ENCODE measurements around the gene CATSPER3.

Gene CATSPER3

DNA sequence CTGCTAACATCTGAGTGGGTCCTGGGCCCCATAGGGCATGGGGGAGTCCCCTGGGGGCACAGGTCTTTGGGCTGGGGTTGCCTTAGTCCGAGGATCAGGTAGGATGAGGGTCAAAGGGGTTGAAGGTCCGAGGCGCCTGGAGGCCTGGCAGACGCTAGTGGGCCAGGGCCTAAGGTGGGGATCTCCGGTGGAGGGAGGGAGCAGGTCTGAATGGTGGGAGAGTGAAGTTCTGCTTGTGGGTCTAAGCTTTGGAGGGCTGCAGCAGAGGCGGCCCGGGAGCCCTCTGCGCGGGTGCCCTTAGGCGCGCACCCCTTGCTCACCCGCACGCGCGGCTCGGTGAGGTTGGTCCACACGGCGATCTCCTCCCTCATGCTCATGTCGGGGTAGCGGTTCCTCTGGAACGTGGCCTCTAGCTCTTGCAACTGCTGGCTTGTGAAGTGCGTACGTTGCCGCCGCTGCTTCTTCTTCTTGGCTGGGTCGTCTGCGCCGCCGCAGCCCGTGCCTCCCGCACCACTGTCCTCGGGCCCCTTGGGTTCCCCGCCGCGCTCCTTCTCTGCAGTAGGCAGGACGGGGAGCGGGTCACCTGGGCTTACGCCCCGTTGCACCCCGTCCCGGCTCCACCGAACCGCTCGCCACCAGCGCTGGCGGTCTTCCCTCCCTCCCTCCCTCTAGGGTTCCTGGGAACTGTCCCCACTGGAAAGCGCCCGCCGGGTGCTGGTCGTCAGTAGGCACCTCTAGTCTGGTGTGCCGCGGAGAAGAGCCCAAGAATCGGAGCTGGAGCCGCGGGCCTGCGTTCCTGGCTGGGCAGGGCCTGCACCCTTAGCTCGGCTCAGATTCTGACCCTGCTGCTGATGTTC lies 63.5 kb downstream of the CATSPER3 start:
- DNase-seq: no peak

DNA sequence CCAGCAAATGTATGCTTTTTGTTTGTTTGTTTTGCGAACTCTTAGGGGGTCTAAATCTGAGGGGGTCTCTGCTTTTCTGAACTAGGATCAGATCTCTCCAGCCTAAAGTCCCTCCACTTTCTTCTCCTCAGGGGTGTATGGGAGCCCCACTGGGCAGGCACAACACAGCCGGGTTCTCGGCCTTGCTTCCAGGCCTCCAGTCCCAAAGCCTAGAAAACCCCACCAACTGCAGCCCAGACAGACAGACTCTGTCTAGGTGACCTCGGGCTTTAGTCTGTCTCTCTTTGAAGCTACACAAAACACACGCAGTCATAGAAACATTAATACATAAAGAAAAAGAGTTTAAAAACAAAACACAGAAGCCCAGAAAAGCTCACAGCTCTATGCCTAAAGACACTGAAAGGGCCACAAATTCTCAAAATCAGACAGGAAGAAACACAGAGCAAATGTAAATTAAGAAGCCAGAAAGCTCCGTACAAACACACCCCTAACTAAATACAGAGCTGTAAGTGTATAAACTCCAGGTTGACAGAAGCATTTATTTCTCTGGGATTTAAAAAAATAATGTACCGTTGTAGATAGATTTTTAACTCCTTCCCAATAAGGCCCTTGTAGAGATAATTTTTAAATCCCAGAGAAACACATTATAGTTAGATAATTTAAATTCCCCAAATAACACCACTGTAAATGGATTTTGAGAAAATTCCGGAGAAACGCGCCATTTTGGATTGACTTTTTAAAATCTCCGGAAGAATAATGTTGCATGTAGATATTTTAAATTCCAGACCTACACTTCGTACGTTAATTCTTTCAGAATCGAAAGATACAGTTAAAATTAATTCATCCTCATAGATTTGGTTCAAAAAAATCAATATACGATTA lies 64.3 kb downstream of the CATSPER3 start:
- DNase-seq: no peak

DNA sequence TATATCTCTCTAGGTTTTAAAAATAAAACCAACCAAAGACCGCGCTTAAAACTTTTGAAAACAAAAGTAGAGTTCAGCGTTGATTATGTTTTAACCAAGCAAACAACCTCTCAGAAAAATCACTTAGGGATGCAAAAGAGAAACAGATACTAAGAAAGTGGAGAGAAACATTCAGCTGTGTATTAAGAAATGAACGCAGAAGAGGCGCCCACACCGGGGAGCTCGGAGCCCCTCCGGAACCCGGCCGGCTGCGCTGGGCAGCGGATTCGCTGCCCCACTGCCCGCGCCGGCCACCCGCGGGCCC lies 64.9 kb downstream of the CATSPER3 start:
- no peak for DNase-seq

DNA sequence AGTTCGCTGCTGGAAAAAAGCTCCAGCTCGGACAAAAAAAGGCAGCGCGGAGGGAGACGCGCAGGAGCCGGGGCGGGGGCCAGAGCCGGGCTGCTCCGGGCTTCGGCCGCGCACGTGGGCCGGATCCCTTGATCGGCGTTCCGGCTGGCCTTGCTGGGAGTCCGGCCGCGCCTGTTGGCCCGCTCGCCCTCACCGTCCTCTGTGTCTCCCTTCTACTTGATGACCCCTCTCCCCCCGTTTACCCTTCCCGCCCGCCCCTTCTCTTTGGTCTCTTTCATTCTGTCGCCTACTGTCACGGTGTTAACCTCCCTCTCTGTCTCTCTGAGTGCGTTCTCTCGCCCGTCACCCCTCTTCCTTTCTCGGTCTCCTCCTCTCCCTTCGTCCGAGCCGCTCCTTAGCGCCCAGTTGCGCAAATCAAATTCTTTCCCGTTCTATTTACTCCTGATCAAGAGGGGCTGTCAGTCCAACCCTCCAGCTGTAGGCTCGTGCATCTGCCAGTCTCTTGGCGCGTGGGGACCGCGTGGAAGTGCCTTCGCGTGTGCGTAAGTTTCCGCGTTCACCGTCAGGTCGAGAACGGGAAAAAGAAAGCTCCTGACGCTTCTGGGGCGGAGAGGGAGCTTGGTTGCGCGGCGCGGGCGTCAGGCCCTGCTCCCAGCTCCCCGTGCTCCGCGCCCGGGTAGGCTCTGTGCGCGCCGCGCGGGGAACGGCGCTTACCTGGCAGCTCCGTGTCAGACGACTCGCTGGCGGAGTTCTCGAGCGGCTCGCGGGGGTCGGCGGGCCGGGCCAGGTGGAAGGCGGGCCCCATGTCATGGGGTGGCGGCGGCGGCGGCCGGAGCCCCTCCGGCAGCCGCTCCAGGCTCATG lies 65.5 kb downstream of the CATSPER3 start:
- no peak for DNase-seq

DNA sequence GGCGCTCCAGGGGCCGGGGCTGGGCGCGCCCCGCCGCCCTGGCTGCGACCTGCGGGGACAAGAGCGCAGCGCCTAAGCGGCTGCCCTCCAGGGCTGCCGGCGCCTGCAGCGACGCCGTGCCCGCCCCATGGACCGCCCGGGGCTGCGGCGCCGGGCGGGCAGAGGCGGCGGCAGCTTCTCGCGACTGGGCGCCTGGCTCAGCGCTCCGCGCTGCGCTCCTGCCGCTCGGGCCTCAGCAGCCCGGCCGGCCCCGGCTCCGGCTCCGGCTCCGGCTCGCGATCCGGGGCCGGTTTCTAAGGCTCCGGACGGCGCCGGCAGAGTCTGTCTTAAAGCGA lies 66.2 kb downstream of the CATSPER3 start, which contains the start of gene PITX1:
PITX1 (minus strand) TSS at position 328 of the 335 bp plus-strand sequence. CDS start 347 bp downstream, outside the sequence.
- DNase-seq: no peak

DNA sequence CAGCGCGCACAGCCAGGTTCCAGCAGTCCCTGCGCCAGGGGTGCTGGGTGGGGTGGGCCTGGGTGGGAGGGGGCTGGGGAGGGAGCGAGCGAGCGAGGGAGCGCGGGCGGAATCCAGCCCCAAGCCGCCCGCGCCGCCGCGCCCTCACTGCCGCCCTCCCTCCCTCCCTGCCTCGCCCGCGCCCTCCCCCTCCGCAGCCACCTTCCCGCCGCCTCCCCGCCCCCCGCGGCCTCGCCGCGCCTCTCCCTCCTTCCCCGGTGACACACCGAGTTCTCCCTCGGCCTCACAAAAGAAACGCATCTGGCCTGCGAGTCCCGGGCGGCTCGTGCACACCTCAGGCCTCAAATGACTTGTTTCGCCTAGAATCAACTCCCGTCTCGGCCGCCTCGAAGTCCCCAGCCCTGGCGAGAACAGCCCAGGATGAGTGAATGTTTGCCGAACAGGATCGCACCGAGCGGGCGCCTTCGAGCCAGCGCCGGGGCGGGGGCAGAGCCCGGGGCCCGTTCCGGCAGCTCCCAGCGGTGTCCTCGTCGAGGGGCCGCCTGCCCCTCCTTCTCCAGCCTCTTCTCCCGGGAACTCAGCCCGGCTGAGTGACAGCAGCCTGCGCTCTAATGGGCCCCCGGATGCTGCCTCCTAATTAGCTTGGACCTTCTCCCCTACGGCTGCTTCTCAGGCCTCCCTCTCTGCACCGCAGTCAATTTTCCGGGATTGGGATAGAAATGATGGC lies 66.7 kb downstream of the CATSPER3 start:
- DNase-seq: peak; percentile 26

DNA sequence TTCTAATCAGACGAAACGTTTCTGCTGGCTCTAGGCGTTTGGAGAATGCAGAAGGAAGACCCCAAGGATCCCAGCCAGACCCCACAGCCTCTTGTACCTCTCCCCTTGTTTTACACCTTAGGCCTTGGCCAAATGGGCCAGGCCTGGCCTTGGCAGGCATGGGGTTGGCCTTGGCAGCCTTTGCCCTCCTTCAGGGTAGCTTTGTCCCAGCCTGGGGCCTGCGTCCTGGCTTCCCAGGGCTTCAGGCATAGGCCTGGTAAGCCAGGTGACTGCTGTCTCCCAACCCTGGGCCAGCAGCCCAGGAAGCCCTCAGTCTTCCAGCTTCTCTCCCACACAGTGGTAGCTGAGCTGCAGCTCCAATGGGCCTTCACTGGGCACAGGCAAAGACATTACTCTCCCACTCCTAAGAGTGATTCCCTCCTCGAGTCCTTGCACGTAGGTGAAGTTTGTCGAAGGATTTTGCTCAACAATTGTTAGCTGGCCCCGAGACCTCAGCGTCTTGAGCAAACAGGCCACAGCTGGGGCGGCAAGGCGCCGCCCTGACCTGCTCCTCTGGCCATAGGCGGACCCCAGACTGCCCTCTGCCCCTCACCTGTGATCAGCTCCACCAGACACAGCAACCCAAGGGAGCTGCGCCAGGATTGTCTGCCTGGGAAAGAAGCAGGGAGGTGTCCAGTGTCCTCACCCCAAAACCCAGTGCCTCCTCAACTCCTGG lies 67.4 kb downstream of the CATSPER3 start:
- DNase-seq: no peak

DNA sequence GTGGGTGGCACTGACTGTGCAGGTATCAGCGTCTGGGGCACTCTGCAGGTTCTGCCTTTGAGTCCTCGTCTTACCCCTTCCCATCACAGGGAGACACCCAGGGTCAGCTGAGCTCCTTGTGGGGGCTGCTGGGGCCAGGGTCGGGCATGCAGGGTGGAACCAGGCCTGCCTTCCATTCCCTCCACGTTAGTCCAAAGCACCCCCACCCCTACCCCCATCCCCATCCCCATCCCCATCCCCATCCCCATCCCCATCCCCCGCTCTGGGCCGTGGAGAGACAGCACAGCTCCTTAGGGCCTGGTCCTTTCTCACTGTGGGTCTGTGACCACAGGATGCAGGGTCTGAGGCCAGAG lies 67.9 kb downstream of the CATSPER3 start:
- no peak for DNase-seq

DNA sequence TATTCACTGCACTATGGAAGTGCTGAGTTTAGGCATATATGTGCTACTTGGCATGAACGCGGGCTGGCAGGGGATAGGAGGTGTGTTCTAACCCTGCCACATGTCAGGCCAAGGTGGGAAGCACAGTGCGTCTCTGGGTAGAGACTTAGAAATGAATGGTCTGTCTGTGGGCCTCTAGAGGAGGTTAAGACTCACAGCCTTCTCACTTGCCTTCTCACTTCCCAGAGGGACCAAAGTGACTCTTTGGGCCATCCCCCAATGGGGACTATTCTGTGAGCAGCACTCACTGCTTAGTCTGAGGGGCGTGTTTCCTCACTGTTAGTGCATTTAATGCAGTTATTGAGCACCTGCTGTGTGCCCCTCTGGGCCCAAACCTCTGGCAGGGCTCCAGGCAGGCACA lies 68.7 kb downstream of the CATSPER3 start:
- no peak for DNase-seq

DNA sequence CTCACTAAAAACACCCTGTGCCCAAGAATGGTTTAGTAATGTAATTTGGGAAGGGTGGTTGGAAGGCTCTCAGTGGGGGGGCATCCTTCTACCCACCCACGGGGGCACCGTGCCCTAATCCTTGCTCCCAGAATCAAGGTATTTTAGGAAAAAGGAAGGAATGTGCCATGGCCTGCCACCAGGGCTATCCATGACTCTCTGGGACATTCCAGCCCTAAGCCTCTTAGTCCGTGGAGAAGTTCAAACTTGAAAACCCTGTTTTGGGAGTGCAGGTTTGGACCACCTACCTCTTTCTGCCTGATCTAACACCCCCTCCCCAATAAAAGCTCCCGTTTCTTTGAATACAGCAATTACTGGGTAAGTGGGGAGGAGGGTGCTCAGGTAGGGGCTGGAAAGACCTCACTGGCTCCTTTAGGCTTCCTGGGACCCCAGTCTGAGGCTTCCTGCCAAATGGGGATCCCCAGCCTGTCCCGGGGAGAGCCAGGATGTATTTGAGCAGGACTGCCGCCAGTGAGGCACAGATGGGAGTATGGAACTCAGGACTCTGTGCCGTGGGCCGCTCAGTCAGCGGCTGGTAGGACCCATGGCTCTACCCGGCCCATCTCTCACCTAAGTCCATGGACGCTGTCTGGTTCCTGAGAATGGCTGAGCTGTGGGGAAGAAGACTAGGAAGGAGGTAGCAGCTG lies 70.0 kb downstream of the CATSPER3 start:
- DNase-seq: no peak

DNA sequence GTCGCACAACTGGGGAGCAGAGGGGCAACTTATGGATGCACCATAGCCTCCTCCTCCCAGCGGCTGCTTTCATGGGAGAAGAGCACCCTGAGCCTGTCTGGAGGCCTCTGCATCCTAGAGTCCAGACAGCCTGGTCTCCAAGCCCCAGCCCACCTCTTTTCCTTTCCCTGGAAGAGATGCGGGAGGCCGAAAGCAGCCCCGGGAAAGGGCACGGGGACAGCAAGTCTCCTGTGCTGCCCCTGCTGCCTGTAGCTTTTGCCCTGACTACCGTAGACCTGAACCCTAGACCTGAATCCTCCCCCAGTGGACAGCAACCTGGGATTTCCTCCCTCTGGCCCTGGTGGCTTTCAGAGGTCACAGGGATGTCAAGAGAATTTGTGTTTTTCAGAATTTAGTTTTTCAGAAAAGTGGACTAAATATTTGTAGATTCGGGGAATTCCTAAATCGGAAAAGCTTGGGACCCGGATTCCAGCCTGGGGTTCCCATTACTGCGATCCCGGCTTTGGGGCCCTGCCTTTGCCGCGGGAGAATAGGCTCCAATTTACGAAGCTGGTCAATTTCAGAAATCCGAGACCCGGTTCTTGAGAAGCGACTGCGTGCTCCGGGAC lies 70.6 kb downstream of the CATSPER3 start:
- DNase-seq: no peak

DNA sequence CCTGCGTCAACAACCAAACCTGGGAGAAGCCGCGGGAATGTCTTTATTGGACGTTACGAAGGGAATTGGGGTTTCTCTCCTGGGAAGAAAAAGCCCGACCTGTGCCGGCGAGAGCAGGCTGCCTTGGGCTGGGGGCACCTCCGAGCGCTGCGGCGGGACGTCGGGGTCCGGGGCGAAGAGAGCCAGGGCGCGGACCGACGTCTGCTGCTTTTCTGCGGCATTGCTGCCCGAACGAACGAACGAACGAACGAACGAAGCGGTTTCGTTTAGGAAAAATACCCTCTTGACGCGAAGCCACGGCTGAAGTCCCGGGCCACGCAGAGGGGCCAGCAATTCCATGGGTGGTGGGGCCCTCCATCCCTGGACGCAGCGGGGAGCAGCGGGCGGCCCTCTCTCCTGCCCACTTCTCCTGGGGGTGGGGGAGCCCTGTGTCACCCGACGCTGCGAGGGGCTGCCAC lies 71.1 kb downstream of the CATSPER3 start:
- no peak for DNase-seq

DNA sequence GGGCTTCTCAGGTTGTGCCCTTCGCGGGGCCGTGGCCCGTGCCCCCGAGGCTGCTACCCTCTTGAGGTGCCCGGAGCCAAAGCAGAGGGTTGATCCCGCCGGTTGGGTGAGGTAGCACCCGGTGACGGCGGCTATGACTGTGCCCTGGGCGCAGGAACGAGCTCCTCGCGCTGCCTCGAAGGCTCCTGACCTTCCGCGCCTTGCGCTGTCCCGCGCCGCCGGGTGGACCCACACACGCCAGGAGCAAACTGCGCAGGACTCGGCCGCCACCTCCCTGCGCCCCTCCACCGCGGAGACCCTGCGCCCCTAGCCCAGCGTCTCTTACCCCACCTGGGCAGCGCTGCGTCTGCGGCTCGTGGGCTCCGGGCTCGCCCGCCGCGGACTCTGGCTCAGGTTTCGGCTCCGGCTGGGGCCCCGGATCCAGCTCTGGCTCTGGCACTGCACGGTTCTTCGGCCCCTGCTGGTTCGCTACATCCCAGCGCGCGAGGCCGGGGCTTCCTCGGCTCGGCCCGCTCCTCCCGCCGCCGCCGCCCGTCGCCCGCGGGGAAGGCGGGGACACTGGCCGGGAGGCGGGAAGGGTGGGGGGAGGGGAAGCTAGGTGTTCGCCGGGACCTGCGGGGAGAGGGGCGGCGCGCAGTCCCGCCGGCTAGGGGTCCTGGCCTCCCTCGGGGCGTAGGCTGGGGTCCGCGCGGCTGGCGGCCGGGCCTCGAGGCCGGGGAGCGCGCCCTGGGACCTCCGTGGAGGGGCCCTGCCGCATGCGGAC lies 71.7 kb downstream of the CATSPER3 start:
- DNase-seq: no peak

DNA sequence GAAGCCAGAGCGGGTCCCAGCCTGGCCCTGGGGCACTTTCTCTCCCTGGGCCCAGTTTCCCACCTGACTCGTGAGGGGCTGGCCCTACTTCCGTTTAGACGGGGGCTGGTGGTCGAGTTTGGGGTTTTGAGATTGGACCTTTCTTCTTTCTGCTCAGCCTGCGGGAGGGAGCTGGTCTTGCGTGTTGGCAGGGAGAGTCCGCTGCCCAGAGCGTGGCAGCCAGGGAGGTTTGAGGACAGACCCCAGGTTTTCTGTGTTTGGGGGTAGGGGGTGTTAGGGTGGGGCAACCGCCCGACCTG lies 72.3 kb downstream of the CATSPER3 start:
- DNase-seq: no peak

DNA sequence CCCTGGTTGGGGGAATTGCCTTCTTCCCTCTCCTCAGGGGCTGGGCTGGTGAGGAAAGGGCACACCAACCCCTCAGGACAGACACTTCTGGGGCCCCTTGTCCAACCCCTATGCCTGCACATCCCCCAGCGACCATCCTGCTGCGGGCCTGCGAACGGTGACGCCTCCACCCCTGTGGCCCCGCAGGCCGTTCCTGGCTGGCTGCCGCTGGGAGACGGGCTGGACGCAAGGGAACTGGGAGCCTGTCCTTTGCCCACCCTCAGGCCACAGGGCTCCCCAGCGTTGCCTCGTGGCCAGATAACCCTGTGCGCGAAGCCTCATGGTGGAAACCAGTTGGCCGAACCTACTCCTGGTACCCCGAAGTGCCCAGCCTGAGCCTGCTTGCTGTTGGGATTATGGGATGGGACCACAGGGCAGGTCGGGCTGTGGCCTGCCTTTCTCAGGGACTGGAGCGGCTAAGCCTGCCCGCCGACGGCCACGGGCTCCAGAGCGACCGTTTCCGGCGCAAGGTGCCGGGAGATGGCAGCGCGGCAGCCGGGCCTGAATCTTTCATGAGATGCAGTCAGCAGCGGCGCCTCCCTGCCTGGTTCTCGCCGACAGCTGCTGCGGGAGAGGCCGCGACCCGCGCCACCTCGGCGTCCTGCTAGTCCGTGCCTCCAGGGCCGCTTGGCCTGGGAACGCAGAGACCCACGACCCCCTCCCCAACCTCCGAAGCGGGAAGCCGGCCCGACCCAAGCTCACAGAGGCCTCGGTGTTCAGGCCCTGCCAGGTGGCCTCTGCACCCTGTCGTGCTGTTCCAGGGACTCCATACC lies 72.8 kb downstream of the CATSPER3 start:
- no peak for DNase-seq

DNA sequence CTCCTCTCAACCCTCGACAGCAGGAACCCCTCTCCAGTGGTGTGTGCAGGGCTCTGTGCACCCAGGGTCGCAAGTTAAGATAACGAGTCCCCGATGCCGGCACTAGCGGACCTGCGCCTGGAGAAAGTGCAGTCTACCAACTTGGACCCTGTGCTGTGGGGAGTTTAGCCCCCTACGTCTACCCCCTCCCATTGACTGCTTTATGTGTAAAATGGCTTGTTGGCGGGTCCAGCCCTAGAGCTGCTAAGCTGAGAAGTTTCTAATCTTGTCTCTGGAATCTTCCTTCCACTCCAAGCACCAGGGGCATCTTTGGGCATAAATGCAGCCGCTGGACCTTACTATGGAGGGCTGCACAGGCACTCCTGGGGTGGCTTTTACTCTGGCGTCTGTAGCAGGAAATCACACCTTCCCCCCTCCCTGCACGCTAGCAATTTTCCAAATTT lies 73.5 kb downstream of the CATSPER3 start:
- DNase-seq: no peak

DNA sequence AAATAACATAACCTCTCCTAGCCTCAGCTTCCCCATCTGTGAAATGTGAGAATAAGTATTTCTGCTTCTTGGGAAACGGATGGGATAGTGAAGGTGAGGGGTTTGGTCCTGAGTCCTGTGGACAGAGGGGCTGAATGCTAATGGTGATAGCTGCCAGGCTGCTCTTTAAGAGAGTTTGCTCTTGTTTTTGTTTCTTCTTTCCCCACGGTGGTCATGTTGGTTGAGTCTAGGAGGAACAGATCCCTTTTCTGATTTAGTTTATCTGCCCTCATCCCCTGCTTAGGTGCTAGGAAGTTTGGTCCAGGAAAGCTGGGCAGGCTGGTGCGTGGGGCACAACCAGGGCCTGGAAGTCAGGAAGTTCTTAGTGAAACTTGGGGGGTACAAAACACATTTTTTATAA lies 74.0 kb downstream of the CATSPER3 start:
- DNase-seq: no peak

DNA sequence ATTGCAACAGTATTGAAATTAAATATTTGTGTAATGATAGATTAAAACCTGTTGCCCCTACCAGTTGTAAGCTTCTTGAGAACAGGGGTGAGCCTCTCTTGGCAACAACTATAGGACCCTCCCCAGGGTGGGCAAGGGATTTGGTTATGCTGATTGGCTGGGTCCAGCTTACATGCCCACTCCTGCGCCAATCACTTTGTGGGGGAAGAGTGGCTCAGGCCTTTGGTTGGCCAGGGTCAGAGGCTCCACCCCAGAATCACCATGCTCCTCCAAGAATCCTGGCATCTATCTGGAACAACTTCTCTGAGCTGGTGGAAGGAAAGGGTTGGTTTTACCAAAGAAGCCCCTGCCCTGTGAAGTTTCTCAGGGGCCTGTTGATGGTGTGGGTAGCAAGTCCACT lies 74.9 kb downstream of the CATSPER3 start:
- no peak for DNase-seq

DNA sequence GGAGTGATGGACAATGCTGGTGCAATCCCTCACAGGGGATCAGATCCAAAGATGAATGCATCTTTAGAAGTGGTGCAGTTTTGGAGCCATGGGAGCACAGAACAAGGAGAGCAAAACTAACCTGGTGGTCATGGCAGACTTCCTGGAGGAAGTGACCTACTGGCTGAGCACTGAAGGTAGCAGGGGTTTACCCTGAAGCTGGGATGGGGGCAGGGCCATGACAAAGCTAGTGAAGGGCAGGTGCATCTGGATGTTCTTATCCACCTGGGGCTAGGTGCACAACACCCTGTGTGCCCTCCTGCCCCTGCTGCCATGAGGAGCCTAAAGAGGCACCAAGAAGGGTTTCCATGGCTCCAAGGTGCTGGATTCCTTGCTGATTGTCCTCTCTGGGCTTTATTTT lies 77.8 kb downstream of the CATSPER3 start:
- DNase-seq: no peak

All from NCI-H1092 (cell line).